NCI-H460 (cell line): ENCODE measurements around the gene SCUBE1. TPM values are rescaled to one million over a fixed set of nuclear protein-coding genes. Genes with fewer than 3 reads are reported as not detected.
"Not testable (repeated sequence)": the region's sequence is repeated elsewhere in the genome, so short reads cannot be mapped to it uniquely, and the experiment has no call there.

Experiments
- DNase-seq: peaks from one replicate; pipeline ENCODE4 v3.0.0-alpha.2; 2016; ENCODE audit warnings: low read depth; ENCODE audit errors: extremely low read depth
- total RNA-seq: library from RNA; depleted of rRNA; stranded (reverse); fragments of >200 nt; shearing (Covaris generic); gene quantifications from 2 replicates; pipeline ENCODE4 v1.2.3, GENCODE V29; 2014

Gene SCUBE1
- total RNA-seq, 1 experiment from 2014 or later, result 5.3 TPM

DNA sequence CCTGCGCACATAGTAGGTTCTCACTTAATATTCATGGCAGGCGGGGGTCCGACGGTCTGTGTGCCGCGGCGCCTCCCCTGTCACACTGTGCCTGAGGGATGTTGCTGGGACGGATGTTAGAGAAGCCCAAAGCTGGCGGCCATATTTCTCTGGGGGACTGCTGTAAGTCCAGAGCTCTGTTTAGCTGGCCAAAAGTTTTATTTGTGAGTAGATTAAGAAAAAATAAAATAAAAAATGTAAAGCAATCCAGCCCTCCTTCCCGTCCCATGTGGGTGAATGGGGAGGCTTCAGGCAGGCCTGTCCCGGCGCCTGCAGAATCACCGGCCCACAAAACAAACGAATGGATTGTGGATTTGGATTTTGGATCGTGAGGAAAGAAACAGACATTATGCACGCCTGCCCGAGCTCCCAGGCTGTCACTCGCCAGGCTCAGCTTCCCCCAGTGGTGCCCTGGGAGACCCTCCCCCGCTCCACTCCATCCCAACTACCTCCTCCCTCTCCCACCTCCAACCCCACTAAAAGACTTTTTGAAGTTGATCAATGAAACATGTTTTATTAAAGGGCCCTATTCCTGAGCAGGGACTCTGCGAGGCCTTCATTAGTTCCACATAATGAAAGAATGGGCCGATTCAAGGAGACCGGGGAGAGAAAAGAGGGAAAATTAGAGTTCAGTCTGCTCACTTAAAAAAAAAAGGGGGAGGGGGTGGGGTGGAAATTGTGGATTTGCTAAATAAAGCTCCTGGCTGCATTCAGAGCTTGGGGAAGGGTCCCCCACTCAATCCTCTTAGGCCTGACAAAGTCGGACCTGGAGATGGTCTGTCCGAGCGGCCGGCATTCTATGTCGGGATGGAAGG, 20.4 kb upstream of the SCUBE1 start:
- DNase-seq, result no peak

DNA sequence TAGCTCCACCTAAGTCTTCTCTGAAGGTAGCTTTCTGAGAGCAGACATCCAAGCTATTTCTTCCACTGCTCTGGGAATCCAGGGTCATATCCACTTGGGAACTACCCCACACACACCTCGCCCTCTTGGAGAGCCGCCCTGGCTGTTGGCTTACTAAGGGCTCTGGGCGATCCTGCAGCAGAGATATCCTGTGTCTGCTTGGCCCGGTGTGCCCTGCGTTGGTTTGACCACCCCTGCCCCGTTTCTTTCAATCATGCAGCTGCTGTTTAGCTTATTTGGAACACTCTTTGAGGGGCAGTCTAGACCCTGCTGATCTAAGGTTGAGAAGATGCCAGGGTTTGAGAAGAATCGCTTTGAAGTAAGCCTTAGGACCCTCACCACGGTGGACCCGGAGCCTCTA, 17.4 kb upstream of the SCUBE1 start:
- no peak for DNase-seq

DNA sequence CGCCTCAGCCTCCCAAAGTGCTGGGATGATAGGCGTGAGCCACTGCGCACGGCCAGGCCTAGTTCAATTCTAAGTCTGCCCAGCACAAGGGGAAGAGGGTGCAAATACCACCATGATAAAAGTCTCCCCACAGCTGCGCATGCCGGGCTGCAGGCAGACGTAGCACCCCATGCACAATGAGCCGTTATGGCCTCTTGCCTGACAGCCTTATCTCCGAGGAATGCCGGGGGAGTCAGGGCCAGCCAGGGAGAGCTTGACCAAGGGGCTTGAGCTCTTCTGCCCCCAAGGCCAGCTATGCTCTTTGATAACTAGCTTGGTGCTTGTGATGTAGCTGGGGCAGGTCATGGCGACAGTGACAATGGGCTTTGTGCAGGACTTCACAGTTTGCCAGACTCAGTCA, 13.7 kb upstream of the SCUBE1 start:
- DNase-seq, result no peak

DNA sequence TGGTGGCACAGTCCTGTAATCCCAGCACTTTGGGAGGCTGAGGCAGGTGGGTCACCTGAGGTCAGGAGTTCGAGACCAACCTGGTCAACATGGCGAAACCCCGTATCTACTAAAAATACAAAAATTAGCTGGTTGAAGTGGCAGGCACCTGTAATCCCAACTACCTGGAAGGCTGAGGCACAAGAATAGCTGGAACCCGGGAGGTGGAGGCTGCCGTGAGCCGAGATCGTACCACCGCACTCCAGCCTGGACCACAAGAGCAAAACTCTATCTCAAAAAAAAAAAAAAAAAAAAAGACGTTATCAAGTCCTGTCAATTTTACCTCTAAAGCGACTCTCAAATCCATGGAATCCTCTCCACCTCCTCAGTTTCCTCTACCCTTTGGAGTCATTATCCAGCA, 12.5 kb upstream of the SCUBE1 start:
- not testable (repeated sequence) for DNase-seq

DNA sequence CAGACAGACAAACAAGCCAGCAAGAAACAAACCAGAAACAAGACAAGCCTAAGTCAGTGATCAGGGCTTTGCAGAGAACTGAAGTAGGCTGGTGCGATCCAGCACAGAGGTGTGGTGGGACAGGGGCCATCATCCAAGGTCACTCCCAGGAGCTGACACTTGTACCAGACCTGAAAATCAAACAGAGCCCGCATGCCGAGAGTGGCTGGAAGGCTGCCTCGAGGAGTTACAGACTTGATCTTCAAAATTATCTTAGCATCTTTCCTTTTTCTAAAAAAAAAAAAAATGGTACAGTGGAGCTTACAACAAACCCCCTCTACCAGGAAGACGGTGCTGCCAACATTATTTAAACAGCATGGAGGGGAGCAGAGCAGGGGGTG, 8.8 kb upstream of the SCUBE1 start:
- no peak for DNase-seq

DNA sequence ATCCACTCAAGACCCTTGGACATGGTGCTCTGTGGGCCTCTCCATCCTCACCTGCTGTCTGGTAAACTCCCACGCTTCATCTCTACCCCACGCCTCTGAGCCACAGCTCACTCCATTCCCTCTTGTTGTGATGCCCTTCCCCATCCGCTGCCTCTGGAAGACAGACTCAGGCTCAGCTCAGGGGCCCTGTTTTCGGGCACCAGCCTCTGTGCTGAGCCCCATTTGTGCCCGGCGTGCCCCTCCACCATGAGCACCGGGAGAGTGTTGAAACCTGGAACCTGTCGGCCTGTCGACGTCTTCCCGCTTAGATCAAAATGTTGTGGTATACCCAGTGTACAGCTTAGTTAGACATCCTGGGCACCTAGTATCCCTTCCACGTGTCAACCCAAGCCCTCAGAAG, 6.5 kb upstream of the SCUBE1 start:
- DNase-seq, result no peak

DNA sequence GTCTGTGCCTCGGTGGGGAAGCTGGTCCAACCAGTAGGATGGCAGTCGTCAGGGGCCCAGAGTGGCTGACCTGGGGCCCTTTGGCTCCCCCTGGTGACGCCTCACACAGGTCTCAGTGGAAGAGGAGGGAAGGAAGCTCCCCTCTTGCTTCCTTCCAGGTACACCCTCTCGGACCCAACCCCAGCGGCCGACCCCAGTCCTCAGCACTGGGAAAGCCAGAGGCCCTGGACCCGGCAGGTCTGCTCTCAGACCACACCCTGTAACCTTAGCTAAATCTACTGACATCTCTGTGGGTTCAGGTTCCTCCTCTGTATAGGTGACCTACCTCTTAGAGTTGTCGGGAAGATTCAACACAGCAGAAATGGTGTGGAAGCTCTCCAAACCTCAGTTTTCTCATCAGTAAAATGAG, 3.4 kb upstream of the SCUBE1 start:
- peak; percentile 42 for DNase-seq

DNA sequence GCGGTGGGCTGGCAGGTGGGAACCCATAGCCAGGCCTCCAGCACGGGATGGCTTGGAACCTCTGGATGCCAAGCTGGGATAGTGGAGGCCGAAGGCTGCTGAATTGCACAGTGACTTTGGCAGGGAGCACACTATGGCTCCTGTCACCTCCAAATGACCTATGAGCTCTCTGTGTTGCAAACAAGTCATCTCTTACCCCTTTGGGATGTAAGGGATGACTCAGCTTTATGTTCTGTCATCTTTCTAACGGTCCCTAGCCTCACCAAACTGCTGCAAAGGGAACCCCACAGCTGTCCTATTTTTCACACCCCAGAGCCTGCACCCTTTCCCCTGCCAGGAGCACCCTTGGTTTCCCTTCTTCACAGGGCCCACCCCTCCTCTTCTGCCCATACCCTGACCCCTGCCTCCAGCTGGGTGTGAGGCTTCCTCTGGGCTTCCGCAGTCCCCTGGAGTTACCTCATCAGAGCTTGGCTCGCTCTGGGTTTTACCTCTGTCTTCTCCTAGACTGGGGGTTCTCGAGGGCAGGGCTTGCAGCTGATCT, 2.7 kb upstream of the SCUBE1 start:
- DNase-seq, result peak; percentile 11

DNA sequence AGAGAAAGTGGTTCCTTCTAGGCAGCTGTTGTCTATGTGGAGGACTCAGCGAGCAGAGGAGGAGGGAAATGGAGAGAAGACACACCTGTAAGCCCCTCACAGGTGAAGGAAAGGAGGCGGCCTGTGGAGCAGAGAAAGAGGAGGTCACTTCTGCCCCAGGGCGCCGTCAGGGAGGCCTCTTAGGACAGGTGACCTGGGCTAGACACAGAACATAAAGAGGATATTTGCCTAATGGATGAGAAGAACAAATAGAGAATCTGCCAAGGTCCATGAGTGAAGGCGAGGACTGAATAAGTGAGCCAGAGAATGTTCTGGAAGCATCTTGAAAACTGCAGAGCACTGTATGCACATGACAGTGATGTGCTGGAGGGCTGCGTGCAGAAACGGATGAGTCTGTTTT, 2.2 kb upstream of the SCUBE1 start:
- DNase-seq, result no peak

DNA sequence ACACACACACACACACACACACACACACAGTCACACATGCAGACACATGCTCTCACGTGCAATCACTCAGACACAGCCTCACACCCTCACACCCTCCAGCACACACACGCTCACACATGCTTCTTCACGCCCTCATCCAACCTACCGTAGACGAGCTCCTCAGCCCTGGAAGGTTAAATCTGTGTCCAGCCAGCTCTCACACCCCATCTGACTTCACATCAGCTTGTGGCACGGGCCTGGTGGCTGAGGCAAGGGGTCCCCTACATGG, 1.3 kb upstream of the SCUBE1 start:
- no peak for DNase-seq

DNA sequence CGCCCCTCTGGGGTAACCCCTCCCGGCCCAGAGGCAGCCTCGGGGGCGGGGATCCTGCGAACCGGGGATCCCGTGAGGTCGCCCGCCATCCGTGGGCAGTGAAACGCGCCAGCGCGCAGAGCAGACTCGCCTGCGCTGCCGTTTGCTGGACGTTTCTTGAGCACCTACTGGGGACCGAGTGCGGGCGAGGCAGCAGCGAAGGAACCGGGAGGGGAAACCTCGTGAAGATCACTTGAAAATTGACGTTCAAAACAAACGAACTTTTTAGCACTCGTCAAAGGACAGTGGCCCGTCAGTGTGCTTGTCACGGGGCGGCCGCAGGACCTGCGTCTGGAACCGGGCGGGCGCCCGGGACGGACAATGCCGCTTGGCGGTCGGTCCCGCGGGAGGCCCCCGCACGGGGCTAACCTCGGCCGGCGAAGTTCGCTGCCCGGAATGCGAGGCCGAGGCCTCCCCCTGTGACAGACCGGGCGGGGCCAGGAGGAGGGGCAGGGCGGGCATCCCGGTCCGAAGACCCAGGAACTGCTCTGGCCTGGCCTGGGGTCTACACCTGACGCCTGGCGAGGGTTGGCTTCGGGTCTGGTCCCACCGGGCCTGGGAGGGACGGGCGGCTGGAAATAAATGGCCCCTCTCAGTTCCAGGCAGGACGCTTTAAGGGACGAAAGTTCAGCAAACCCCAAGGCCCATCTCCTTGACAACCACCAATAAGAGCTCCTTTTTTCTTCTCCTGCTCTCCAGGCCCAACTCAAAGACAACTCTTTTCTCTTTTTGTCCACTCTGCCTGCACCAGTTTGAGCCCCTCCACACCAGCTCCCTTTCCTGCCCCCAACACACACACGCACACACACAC, 723 bp upstream of the SCUBE1 start:
- DNase-seq, result no peak

DNA sequence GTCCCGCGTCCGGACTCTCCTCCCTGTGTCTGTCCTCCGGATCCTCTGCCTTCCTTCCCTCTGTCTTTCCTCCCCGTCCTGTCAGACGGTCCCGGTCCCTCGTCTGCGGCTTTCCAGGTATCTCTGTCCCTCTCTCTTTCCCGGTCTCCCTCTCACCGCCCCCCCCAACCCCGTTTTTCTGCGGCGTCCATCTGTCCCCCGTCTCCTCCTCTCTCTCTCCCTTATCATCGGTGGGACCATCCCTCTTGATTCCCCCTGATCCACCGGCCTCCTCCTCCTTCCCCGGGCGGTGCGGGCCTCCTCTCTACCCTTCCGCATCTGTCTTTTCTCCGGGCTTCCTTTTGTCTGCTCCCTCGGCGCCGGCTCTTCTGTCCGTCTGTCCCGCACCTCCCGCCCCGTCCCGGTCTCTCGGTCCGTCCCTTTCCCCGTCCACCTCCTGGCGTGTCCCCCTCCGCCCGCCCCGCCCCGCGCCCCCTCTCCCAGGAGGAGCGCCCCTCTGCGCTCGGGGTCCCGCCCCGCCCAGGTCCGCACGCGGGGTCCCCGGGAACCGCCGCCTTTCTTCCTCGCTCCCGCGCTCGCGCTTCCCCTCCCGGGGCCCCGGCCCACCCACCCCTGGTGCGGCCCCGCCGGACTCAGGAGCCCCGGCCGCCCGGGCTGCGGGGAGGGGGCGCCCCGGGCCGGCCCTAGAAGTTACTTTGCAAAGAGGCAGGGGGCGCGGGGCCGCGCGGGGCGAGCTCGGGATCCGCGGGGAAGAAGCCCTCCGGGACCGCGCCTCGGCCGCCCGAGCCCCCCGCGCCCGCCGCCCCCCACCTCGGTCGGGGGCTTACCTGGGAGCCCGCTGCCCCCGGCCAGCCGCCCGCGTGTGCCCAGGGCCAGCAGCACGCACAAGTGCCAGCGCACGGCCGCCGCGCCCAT, 568 bp downstream of the SCUBE1 start:
- DNase-seq, result no peak

DNA sequence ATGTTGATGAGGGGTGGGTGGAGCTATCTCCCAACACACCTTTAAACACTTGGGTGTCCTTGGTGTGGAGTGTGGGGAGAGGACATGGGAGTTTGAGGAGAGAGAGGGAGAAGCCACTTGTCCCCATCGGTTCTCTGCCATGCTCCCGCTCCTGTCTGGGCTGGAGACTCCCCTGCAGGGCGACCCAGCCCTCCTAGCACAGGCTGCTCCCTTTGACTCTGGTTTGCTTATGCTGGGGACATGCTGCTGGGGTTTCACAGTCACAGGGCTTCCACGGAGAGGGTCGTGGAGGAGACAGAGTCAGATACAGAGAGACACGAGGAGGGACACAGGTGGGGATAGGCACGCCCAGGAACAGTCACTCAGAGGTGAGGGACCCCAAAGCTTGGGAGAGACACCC, 1.6 kb downstream of the SCUBE1 start:
- DNase-seq, result no peak

DNA sequence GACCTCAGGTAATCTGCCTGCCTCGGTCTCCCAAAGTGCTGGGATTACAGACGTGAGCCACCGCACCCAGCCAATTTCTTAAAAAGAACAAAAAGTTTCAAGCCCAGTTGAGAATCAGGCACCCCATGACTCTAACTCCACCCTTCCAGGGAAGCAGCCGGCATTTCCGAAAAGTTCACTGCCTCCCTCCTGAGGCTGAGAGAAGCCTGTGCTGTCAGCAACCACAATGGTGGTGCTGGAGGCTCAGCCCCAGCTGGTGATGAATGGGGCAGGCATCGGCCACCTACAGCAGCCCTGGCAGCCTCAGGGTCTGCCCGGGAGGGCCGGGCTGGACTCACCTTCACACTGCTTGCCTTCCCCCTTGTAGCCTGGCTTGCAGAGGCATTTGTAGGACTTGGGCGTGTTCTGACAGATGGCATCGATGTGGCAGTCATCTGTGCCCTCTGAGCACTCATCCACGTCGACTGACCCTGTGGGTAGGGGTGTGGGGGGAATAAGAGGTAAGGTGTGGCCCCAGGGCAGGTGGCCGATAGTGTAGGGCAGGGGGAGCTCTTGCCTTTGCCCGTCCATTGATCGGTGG, 4.3 kb downstream of the SCUBE1 start:
- DNase-seq, result no peak

DNA sequence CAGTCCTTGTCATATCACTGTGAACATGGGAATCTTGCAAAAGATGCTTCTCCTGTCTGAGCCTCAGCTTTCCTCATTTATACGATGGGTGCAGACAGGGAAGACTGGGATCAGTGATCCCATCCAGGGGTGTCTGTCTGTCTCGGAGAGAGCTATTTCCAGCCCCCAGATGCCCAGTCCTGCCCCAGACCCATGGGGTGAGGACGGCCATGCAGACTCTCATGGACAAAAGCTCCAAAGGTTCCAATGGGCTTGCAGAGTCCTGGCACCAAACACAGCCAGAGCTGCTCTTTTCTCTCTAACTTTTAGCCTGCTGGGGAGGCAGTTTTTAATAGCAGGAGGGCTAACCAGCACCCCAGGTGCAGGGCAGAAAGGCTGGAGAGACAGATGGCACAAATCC, 5.2 kb downstream of the SCUBE1 start:
- no peak for DNase-seq

DNA sequence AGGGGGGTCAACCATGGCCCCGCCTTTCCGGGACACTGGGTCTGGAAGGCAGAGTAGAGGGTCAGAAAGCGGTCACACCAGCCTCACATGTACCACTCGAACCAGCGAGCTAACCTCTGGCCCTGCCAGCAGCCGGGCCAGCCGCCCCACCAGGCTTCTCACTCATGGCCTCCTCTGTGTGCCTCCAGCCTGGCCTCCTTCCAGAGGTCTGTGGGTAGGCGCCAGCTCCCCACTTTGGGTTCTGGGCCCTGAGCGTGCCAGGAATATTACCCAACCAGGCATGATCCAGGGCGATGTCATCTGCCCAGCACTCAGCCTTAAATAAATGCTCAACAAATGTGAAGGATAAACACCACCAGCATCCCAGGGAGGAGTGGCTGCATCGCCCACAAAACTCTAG, 5.8 kb downstream of the SCUBE1 start:
- no peak for DNase-seq

DNA sequence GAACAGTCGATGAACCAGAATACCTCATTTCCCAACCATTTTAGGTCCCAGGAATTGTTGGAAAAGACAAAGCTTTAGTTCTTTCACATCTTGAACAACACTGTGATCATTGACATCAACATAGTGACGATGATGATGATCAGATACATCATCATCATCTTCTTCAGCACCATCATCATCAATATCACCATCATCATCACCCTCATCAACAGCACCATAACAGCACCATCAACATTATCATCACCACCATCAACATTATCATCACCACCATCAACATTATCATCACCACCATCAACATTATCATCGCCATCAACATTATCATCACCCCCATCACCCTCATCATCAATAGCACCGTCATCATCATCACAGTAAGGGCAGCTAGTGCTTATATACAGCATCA, 8.8 kb downstream of the SCUBE1 start:
- DNase-seq, result no peak

DNA sequence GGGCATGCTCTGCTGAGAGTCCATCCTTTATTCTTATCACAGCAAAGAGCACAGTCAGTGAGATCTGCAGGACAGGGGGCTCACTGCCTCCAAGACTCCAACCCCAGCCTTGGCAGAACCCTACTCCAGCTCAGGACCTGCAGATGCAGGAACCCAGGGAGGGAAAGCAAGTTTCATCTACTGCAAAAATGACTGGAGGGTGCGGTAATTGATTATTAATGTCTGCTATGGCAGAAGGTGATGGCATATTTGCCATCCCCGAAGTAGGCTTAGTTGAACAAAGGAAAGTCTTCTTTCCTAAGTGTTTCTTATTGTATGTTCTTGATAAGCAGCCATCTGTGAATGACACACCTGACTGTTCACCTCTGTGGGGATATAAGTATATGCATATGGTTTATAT, 9.2 kb downstream of the SCUBE1 start:
- DNase-seq, result no peak

DNA sequence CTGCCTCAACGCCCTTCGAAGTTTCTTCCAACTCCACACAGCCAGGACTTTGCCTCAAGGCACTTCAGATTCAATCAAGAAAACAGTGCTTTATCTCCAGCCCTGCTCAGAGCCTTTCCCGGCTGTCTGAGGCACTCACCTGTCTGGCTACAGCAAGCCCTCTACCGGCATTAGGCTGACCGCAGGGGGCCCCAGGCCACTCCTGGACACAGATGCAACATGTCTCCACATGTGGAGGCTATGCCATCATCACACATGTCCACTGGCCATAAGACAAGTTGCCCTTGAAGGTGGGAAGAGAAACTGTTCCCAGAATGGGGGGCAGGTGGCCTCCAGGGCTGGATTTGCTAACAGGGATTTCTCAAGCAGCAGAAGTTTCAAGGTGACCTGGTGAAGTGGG, 10.0 kb downstream of the SCUBE1 start:
- DNase-seq, result no peak

DNA sequence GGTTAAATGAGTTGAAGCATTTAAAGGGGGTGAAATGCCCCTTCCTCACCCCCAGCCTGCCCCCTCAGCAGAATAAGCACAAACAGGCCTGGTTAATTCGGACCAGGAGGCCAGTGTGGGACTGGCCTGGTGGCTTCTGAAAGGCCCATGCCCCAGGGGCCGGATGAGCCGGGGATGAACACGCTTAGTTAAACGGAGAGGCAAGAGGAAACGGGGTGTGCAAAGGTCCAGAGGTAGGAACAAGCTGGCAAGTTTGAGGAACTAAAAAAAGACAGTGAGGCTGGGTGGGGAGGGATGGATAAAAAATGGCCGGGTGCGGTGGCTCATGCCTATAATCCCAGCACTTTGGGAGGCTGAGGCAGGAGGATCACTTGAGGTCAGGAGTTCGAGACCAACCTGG, 11.5 kb downstream of the SCUBE1 start:
- DNase-seq, result no peak

DNA sequence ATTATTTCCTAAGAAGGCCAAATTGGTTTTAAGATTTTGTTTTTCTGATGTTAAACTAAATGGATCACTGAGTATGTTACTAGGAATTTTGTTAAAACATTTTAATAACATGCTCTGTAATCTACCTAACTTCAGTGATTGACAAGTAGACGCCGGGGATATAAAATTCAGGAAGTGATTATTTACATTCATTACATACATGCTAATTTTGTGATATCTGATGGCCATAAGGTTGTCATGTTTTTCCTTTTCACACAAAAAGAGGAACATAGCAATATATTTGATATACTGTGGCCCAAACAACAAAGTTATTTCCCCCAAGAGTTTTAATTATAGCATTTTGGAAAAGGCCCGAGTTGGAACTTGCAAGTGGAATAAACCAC, 12.1 kb downstream of the SCUBE1 start:
- no peak for DNase-seq
